ENCODE data around the gene RTL1. TPM values are rescaled to one million over a fixed set of nuclear protein-coding genes. Genes with fewer than 3 reads are reported as not detected.

RTL1 gene
- total RNA-seq, 1 donor from 2014 or later, result 4.2 TPM

DNA sequence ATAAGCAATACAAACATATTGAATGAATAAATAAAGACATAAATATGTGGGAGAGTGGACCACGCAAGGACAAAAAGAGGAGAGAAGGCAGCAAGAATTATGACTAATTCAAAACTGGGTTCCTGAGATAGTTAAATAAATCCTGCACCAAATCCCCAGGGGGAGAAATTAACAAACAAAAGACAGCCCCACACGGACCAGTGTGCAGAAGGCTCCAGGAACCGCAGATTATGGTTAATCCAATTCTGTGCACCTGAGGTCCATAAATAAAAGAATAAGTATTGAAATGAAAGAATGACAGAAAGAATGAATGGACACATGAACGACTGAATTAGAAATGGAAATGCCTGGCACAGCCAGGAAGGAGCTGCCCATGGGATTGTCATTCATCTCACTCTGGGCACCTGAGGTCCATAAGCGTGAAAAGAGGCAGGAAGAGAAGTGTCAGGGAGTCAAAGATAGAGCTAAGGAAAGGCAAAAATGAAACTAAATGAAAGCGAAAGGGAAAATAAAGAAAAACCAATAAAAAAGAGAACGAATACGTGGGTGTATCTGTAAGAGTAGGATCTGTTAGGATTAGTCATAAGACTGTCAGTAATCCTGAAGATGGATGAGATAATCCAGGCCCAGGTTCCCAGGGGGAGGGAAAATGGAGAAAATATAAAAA lies 54.3 kb downstream of the RTL1 start:
- DNase-seq, result no peak

DNA sequence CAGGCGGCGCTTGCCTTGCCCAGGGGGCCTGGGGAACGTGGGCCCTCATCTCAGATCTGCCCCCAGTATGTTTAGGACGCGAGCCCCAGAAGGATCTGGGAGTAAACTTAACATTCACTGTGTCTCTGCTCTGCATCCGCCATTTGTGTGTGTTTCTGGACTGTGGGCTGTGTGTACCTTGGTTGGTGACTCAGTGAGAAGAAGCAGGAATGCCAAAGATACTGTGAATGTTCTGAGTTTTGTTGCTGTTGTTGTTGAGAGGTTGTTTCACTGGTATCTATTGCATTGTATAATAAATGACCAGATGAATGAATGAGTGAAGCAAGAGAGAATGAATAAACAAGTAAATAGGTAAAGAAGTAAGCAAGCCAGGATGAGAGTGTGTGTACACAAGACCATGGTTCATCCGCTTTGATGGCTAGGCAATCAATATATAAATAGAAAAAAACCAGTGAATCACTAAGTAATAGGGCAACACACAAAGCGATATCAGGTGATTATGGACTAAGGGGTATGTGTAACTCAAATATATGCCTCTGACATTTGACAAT lies 57.1 kb downstream of the RTL1 start:
- DNase-seq, result no peak

DNA sequence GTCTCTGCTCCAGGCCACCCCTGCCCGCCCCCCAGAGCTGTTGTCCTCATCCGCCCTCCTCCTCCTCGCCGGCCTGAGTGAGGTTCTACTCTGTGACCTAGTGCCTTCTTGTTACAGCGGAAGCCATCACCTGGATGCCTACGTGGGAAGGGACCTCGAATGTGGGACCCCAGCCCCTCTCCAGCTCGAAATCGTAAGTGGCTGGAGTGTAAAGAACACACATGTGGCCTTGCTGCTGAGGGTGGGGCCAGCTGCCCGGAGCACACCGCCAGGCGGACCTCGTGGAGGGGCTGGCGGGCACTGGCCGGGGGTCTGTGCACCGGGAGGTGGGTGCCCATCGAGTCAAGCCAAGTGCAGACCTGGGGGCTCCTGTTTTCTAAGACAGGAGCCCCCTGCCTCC lies 58.2 kb downstream of the RTL1 start:
- no peak for DNase-seq

DNA sequence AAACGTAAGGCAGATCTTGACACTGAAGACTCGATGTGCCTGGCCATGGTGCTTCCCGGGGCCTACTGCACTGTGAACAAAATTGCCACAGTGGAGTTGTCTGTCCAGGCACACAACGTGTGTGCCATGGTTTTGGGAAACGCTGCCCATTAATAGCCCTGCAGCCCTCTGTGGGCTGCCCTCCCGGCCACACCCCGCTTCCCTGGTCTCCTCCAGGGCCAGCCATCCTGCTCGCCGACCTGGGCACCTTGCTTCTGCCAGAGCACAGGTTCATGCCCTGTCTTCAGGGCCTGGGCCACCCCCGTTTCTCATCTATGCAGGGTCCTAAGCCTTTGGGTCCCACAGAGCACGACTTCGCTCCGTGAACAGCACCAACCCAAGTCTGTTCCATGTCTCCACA lies 58.7 kb downstream of the RTL1 start:
- DNase-seq, result no peak

DNA sequence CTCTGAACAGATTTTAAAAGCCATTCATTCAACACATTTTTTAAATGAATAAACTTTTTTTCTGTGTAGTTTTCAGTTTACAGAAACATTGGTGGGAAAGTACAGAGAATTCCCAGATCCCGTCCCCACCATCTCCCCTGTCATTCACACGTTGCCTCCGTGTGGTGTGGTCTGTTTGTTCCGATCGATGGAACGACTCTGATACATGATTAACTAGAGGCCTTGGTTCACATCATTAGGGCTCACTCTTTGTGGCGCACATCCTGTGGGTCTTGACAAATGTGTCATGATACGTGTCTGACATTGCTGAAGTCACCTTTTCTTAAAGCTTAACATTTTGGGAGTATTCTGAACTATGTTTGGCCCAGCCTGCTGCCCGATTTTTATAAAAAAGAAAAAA lies 59.1 kb downstream of the RTL1 start:
- no peak for DNase-seq

DNA sequence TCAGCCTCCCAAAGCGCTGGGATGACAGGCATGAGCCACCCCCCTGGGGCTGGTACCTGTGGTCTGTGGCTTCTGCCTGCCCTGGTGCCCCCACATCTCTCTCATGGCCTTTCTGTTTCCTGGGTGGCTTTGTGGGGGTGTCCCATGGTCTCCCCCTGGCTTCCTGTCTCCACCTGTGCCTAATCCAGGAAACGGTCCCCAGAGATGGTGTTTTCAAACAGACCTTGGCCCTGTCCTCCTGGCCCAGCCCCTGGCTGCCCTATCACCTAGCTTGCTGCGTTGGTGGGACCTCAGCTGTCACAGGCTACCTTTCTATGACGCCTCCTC lies 59.5 kb downstream of the RTL1 start:
- no peak for DNase-seq

DNA sequence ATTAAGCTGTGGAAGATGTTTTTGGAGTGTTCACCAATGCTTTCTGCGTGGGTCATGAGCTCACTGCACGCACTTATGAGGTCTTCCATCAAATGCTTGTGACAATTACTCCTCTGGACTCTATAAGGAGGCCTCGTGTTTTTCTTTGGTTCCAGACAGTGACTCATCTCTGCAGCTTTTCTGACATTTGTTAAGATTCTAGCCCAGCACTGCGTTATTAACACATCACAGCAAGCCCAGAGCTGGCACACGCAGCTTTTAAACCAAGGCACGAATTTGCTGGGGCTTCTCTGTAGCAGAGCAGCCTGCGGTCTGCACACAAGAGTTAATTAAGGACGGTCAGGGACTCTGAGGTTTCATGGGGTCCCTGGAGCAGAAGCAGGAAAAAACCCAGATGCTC lies 60.7 kb downstream of the RTL1 start:
- peak; percentile 81 for DNase-seq

DNA sequence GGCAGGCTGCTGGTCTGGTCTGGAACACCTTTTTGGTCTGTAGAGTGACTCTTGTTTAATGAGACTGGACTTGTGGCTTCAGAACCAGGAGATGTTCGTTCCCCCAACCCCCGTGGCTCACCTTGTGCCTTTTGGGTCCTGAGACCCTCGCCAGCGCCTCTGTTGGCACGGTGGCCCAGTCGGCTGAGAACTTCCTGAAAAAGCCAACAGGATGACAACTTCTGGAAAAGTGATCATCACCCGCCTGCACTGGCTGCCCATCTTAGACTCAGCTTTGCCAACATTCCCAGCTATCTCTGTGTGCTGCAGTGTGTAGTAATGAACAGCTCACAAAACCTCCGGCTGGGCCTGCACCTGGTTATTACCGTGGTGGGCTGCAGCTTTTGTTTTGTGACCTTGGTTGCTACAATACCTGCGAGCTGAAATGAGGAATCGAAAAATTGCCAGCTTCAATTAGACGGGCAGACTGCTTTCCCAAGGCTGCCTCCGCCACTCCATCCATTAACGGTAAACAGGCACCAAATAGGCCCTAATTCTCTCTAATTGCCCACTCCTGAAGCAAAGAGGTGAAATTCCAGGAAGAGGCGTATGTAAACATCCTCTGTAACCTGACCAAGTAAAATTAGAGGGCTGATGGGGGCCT lies 61.6 kb downstream of the RTL1 start:
- DNase-seq, result no peak

DNA sequence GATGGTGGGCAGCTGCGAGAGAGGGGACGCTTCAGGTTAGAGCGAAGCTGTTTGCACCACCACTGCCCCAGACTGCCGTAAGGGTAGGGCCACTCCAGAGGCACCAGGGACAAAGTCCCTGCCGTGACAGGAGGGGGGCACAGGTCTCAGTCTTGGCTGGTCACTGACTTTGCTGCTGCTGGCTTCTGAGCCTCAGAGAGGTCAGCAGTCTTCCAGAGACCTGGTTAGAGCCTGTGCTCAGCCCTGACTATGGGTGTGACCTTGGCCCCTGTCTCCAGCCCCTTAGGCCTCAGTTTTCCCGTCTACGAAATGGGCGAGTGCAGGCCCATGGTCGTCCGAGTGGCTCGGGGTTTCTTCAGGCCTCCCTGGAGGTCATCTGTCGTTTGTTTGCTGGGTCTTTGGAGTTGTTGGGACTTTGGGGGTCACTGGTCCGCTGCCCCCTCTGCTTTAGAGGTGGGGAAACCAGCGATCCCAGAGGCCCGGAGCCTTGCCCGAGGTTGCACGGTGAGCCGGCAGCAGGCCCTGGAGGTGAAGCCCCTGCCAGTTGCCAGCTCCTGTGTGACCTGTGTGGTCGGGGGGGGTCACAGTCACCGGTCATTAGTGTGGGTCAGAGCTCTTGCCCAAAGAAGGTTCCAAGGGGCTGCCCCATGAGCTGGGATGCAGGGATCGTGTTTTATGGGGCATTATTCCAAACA lies 62.3 kb downstream of the RTL1 start:
- DNase-seq, result no peak

DNA sequence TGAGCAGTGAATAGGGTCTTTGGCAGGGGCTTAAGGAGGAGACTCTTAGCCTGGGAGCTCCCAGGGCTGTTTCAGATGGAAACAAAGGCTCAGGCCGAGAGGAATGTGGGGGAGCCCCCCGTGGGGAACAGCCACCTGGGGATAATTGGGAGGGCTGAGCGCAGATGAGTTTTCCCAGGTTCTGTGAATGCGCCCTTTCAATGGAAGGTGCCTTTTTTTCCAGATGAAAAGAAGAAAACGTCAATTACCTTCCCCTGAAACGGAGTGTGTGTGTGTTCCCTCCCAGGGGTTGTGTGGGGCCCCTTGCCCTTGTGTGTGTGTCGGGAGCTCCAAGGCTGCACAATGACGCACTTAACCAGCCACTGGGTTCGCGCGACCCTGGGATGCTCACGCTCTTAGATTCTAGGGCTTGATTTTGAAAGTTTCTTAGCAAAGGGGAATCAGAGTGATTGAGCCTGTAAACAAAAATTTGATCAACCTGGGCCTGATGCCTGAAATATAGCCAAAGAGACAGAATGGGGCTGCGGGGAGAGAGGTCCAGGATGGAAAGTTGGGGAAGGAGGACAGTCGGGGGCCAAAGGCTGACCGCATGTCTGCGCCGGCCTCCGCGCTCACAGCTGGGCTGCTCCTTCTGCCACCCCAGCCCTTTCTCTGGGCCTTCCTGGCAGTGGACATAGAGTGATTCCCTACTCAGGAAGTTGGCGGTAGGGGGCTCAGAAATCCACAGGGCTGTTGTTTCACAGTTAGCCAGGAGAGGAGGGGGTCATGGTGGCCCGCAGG lies 63.0 kb downstream of the RTL1 start:
- DNase-seq, result no peak

DNA sequence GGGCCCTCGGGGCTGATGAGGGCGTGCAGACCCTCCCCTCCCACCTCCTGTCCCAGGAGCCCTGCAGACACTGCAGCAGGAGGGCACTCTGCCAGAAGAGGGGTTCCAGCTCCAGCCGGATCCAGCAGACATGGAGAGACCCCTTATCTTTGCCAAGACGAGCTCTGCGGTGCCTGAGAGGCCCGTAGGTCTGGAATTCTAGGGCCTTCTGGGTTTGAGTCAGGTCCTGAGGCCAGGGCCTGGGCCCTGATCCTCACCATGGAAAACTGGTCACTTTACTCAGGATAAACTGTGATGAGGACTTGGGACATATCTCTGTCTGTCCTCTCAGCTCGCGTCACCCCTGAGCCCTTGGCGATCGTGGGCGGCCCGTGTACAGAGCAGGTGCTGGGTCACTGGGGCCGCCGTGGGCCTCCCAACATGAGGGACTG lies 63.8 kb downstream of the RTL1 start:
- DNase-seq, result no peak

DNA sequence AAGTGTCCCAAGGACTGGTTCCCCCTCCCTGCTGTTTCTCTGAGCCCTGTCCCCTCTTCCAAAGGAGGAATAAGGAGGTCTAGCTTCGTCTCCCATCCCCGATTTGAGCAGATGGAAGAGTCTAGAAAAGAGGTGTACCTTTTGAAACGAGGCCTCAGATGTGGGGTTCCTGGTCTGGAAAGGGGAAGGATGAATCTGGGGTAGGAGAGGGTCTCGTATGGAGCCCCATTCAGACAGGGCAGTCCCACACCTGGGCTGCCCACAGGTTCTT lies 64.3 kb downstream of the RTL1 start:
- DNase-seq, result no peak

DNA sequence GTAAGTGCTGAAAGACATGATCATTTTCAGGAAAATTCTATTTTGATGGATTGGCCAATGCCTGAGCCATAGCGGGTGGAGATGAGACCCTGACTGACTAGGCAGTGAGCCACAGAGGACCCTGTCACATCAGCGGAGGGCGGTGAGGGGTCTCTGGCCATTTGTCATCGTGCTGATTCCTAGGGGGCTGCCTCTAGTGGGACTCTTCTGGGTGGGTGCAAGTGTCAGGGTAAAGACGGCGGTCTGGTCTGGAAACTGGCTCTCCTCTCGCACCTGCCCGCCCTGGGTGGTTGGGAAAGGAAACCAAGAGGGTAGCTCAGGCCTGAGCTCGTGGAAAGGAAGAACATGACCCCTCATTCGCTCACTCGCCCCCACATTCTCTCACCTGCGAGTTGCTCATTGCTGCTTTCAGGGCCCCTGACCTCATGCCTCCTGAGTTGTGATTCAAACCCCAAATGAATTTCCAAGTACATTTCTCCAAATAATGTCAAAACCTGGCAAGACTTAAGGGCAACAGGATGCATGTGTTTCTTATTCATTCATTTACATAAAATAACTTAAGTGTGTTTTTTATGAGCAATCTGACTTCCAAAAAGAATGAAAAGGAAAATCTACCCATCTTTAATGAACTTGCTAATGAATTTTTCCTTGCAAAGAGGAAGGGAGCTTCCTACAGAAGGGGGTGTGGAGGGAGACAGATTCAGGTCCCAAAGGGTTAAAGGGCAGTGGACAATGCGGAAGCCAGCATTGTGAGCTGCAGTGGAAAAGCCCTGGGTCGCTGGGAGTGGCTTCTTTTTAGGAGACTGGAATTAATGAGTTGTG lies 64.8 kb downstream of the RTL1 start:
- DNase-seq, result peak; percentile 32

DNA sequence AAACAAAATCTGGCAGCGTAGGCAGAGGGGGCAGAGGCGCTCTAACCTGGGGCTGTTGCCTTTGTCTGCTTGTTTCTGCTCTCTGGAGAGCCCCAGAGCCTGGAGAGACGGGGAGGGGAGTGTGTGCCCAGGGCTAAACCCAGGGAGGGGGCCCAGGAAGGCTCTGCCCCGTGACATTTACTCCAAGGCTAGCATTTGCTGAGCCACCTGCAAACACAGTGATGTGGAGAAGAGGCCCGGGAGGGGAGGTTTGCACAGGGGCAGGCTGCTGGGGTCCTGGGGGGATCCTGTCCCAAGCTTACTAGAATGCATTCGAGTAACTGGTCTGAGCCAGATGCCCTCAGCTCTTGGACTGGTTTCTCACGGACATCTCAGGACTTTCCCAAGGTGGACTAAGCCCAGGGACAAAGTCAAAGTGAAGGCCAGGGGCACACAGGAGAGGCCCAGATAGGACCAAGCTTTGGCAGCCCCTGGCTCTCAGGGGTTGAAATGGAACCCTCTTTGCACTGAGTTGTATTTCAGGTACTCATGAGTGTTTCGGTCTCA lies 65.6 kb downstream of the RTL1 start:
- no peak for DNase-seq

DNA sequence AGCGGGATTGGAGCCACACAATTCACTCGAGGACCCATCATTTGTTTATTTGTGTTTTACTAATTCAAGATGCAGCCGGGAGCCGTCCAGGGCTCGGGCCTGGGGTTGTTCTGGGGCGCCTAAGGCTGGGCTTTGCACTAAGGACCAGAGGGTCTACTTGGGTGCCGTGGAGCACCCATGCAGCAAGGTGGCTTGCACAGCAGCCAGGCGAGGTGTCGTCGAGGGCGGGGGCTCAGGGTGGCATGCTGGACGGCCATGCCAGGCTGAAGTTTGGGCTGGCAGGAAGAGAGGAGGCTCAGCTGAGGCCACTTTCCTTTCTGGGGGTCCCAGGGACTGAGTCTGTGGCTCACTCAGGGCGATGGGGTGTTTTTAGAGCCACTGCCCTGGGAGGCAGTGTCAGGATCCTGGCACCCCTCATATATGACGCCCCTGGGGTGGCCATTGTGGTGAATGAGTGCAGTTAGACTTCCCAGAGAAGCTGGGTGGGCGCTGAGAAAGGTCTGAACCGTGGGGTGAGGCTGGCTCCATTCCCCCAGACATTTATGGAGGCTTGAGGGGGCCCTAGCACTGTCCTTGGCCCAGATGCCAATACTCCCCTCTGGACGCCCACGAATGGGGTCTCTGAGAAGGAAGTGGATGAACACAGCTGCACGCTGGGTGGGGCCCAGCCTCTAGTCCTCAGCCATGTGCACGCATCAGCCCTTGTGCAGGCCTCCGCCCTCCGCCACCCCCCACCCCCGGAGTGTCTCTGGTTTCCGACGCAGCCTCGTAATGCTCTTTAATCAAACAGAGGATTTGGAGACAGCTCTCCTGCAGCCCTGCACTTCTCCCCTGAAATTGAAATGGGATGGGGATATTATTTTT lies 66.3 kb downstream of the RTL1 start:
- DNase-seq, result peak; percentile 67

DNA sequence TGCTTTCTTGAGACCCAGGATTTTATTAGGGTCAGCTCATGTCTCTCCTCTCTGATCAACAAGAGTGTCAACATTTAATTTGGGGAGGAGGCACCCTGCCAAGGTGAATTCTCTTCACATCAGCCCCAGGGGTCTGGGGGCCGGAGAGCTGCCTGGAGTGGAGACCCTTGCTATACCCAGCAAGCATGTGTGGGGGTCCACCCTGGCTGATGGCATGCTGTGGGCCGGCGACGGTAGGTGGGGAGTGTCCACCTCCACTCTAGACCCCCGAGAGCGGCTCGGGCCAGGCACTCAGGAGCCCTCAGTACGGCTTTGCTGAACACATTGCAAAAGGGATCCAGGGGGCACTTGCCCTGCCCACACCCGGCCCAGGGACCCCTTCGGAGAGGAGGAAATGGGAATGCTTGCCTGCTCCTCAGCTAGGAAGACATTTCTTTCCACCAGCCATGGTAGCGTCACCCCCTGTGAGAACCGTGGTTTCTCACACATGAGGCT lies 67.2 kb downstream of the RTL1 start:
- DNase-seq, result no peak

DNA sequence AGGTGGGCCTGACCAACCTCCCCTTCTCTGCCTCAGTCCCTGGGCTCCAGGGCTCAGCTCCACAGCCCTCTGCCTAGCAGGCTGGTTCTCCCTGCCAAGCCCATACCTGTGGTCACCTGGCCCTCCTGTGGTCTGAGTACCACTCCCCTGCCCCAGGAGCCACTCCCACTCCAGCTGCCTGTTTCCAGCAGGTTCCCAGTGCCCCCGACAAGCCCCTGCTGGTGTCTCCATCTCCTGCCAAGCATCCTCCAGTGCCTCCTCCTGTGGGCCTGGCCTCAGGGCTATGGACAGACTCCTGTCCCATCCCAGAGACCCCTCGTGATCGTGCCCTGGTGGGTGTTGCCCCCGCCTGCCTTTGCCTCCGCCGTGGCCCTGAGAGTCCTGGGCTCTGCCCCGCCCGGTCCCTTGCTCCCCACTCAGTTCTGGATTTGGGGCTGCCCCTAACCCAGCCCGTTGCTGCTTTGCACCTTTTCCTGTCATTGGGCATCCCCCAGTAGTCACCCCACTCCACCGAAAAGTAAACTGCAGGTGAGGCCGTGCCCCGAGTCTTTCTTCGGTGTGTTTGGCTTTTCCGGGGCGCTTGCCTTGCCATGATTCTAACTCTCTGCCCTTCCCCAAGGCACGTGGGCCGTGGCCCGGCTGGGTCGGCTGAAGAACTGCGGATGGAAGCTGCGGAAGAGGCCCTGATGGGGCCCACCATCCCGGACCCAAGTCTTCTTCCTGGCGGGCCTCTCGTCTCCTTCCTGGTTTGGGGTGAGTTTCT lies 67.8 kb downstream of the RTL1 start:
- no peak for DNase-seq

DNA sequence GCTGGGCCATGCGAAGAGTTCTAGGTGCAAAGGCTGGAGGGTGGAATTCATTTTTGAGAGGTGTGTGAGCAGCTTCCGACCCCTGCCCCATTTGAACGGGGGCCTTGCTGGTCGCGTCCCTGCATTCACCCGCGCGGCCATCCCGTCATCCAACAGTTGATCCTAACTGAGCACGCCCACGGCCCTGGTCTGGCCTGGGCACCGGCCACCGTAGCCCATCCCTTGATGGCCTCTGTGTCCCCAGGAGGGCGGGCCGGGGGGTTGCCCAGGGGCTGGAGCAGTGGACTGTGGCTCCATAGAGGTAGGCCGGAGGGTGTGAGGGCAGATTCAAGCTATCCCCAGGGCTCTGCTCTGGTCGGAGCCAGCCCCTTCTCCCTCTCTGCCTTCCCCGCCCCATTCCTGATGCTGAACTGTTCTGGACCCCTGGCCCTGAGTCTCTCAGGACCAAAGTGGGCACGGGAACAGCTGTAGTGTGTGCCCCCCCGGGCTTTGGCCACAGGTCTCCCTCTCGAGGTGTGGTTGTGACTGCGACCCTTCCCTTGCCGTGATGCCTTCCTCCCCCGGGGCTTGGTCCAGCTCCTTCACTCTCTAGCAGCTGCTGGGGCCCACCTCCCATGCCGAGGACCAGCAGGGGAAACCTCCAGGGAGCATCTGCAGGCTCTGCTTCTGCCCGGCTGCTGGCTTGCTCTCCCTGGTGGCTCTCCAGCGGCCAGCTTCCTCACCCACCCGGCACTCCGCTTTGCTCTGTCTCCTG lies 68.6 kb downstream of the RTL1 start:
- DNase-seq, result no peak

Data from skin of body (tissue), 2 donors.